Neuron (in vitro differentiated cells): ENCODE results near the gene NFKBIB.

Experiments used
- H2AFZ ChIP-seq: one replicate; pipeline ENCODE4 v1.6.1; 2013; ENCODE audit warnings: low read depth, mild to moderate bottlenecking, inconsistent platforms, low read length, moderate library complexity
- H3K27me3 ChIP-seq: one replicate; pipeline ENCODE4 v1.6.1; 2013; ENCODE audit warnings: low read length; ENCODE audit not compliant: insufficient read depth
- H3K36me3 ChIP-seq: one replicate; pipeline ENCODE4 v1.6.1; 2013; ENCODE audit warnings: low read length; ENCODE audit not compliant: insufficient read depth
- H3K4me1 ChIP-seq: one replicate; pipeline ENCODE4 v1.6.1; 2013; ENCODE audit warnings: low read length; ENCODE audit not compliant: insufficient read depth
- H3K4me3 ChIP-seq: 2 replicates; pipeline ENCODE4 v1.5.1; 2013; ENCODE audit warnings: mild to moderate bottlenecking, low read length, moderate library complexity
- H3K9me3 ChIP-seq: one replicate; pipeline ENCODE4 v1.6.1; 2013; ENCODE audit warnings: low read length

Gene NFKBIB

GRCh38 chr19:38900743-38901190 is 998 bp downstream of the NFKBIB start:
- no peaks in the 10 kb centered on the region for H3K27me3 ChIP-seq
- peak overlapping the region; percentile 81 for H2AFZ ChIP-seq
- H3K9me3 ChIP-seq: no peaks in the 10 kb centered on the region
- H3K4me3 ChIP-seq: peak overlapping the region; percentile 74
- H3K4me1 ChIP-seq: peaks cover 10% of the 10 kb centered on the region
- H3K36me3 ChIP-seq: peaks cover 3% of the 10 kb centered on the region

GRCh38 chr19:38901683-38902082 is 1.9 kb downstream of the NFKBIB start:
- Histone ChIP-seq H2AFZ (no peak overlapping the region), H3K27me3 (no peaks in the 10 kb centered on the region), H3K36me3 (peaks cover 3% of the 10 kb centered on the region), H3K4me3 (no peak overlapping the region), H3K9me3 (no peaks in the 10 kb centered on the region), H3K4me1 (peaks cover 10% of the 10 kb centered on the region)

DNA sequence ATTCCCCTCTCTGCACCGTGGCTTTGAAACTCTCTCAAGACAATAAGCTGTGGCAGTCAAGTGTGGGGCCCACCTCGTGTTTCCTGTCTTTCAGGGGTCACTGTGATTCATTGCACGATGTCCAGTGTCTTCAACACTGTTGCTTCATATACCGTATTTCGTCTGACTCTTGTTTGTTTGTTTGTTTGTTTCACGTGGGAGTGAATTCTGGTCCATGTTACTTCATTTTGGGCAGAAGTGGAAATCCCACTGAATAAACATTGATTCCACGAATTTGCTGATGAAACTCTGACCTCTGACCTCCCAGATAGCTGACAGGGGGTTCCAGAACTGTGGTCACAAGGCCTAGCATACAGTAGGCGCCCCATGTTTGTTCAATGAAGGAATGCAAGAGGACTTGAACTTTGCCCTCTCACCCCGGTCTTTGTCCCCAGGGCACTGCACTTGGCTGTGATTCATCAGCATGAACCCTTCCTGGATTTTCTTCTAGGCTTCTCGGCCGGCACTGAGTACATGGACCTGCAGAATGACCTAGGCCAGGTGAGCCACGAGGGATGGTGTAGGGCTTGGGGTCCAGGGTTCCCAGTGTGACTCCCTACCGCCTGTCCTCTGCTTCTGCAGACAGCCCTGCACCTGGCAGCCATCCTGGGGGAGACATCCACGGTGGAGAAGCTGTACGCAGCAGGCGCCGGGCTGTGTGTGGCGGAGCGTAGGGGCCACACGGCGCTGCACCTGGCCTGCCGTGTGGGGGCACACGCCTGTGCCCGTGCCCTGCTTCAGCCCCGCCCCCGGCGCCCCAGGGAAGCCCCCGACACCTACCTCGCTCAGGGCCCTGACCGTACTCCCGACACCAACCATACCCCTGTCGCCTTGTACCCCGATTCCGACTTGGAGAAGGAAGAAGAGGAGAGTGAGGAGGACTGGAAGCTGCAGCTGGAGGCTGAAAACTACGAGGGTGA is 5.1 kb downstream of the NFKBIB start:
- H3K4me3 ChIP-seq: no peak overlapping the region
- H3K4me1 ChIP-seq: peaks cover 4% of the 10 kb centered on the region
- no peak overlapping the region for H2AFZ ChIP-seq
- no peaks in the 10 kb centered on the region for H3K27me3 ChIP-seq
- H3K9me3 ChIP-seq: peaks cover 10% of the 10 kb centered on the region
- peaks cover 13% of the 10 kb centered on the region for H3K36me3 ChIP-seq

GRCh38 chr19:38905620-38906019 is 5.9 kb downstream of the NFKBIB start:
- H3K27me3 ChIP-seq: no peaks in the 10 kb centered on the region
- no peak overlapping the region for H2AFZ ChIP-seq
- H3K9me3 ChIP-seq: peaks cover 10% of the 10 kb centered on the region
- H3K36me3 ChIP-seq: peaks cover 13% of the 10 kb centered on the region
- H3K4me1 ChIP-seq: peaks cover 4% of the 10 kb centered on the region
- H3K4me3 ChIP-seq: no peak overlapping the region

DNA sequence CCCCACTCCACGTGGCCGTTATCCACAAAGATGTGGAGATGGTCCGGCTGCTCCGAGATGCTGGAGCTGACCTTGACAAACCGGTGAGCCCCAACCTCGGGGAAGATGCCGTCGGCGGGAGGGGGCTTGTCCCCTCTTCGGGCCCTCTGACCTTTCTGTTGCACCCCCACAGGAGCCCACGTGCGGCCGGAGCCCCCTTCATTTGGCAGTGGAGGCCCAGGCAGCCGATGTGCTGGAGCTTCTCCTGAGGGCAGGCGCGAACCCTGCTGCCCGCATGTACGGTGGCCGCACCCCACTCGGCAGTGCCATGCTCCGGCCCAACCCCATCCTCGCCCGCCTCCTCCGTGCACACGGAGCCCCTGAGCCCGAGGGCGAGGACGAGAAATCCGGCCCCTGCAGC is 7.5 kb downstream of the NFKBIB start:
- Histone ChIP-seq H2AFZ (no peak overlapping the region), H3K27me3 (no peaks in the 10 kb centered on the region), H3K36me3 (peaks cover 13% of the 10 kb centered on the region), H3K4me3 (no peak overlapping the region), H3K4me1 (no peaks in the 10 kb centered on the region), H3K9me3 (peaks cover 10% of the 10 kb centered on the region)

GRCh38 chr19:38907670-38908069 is 7.9 kb downstream of the NFKBIB start:
- no peak overlapping the region for H3K4me3 ChIP-seq
- H3K9me3 ChIP-seq: peaks cover 10% of the 10 kb centered on the region
- H3K4me1 ChIP-seq: no peaks in the 10 kb centered on the region
- H3K27me3 ChIP-seq: no peaks in the 10 kb centered on the region
- H2AFZ ChIP-seq: no peak overlapping the region
- H3K36me3 ChIP-seq: peaks cover 13% of the 10 kb centered on the region

- Histone ChIP-seq H3K27me3 (no peaks in the 10 kb centered on the region), H2AFZ (no peak overlapping the region), H3K9me3 (peaks cover 10% of the 10 kb centered on the region), H3K4me1 (no peaks in the 10 kb centered on the region), H3K36me3 (peaks cover 13% of the 10 kb centered on the region), H3K4me3 (no peak overlapping the region)
Observed at GRCh38 chr19:38908911-38909310, 9.1 kb downstream of the NFKBIB start.

DNA sequence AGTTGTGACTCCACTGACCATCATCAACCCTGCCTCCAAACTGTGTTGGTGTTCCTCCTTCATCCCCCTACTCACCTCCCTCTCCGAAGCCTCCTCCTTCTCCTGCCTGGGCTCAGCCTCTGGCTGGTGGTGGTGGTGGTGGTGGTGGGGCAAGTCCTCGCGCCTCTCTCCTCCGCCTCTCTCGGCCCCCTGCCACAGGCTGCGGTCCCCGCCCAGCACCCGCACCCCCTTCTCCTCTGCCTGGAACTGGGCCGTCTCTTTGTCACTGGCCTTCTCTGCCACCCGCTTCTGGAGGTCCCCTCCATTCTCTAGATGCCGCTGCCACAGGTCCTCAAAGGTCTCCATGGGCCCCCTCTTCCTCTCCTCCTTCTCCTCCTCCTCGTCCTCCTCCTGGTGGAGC is 10.7 kb downstream of the NFKBIB start:
- Histone ChIP-seq H3K4me3 (no peak overlapping the region), H3K4me1 (no peaks in the 10 kb centered on the region), H2AFZ (no peak overlapping the region), H3K27me3 (no peaks in the 10 kb centered on the region), H3K36me3 (peaks cover 11% of the 10 kb centered on the region), H3K9me3 (peaks cover 10% of the 10 kb centered on the region)

- no peak overlapping the region for H2AFZ ChIP-seq
- no peaks in the 10 kb centered on the region for H3K27me3 ChIP-seq
- H3K4me1 ChIP-seq: no peaks in the 10 kb centered on the region
- no peak overlapping the region for H3K4me3 ChIP-seq
- peaks cover 10% of the 10 kb centered on the region for H3K9me3 ChIP-seq
- peaks cover 10% of the 10 kb centered on the region for H3K36me3 ChIP-seq
Observed at GRCh38 chr19:38911388-38912001, 11.7 kb downstream of the NFKBIB start.

GRCh38 chr19:38912600-38913514 is 13.1 kb downstream of the NFKBIB start:
- H3K9me3 ChIP-seq: peaks cover 2% of the 10 kb centered on the region
- H3K4me3 ChIP-seq: no peak overlapping the region
- no peaks in the 10 kb centered on the region for H3K27me3 ChIP-seq
- no peak overlapping the region for H2AFZ ChIP-seq
- no peaks in the 10 kb centered on the region for H3K4me1 ChIP-seq
- H3K36me3 ChIP-seq: peaks cover 5% of the 10 kb centered on the region

- no peaks in the 10 kb centered on the region for H3K4me1 ChIP-seq
- peaks cover under 1% of the 10 kb centered on the region for H3K36me3 ChIP-seq
- H3K27me3 ChIP-seq: no peaks in the 10 kb centered on the region
- H3K4me3 ChIP-seq: no peak overlapping the region
- no peak overlapping the region for H2AFZ ChIP-seq
- no peaks in the 10 kb centered on the region for H3K9me3 ChIP-seq
Observed at GRCh38 chr19:38913958-38914357, 14.2 kb downstream of the NFKBIB start.

DNA sequence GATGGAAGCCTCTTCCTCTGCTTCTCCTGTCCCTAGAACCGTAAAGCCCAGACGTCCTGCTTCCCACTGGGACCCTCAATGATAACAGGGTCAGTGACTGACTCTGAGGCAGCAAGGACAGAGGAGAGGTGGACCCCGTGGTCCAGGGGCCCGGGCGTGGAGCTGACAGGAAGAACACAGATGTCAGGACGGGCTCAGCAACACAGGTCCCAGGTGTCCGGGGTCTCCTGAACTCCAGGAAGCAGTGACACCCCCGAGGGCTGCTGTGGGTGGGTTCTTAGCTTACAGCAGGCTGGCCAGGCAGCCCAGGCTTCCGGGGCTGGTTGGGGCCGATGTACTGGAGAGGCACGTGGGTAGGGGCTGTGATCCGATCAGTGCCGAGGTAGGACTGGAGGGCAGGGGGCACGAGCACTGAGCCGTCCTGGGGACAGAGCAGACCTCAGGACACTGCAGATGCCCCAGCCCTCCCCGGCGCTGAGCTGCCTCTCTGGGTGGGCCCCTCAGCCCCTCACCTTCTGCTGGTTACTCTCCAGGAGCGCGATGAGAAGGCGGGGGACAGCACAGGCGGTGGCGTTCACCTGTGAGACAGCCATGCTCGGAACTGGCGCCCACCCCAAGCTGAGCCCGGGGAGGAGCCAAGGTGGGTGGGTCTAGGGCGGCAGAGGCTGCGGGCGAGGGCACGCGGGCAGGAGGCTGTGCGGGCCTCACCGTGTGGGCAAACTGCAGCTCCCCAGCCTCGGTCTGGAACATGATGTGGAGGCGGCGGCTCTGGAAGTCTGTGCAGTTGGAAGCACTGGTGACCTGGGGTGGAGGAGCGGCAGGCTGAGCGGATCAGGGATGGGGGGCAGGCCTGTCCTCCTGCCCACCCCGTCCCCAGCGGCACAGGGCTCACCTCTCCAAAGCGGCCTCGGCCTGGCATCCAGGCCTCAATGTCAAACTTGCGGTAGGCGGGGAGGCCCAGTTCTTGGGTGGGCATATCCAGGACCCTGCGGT is 15.9 kb downstream of the NFKBIB start:
- no peaks in the 10 kb centered on the region for H3K9me3 ChIP-seq
- no peaks in the 10 kb centered on the region for H3K27me3 ChIP-seq
- H3K4me3 ChIP-seq: no peak overlapping the region
- H3K36me3 ChIP-seq: peaks cover 2% of the 10 kb centered on the region
- no peaks in the 10 kb centered on the region for H3K4me1 ChIP-seq
- H2AFZ ChIP-seq: no peak overlapping the region
